Ovary (tissue), 3 donors: Measurements from ENCODE around the gene HPS3.

Experiments
- POLR2A ChIP-seq: fragments of 450-650 bp; IDR thresholded peaks from one replicate; pipeline ENCODE4 v1.6.1; 2017; ENCODE audit warnings: antibody characterized with exemption, mild to moderate bottlenecking, moderate library complexity
- TF ChIP-seq, protein P1 (sequence below), 3 donors: fragments of 450-650 bp in 2 of 3; fragments of 200-600 bp in 1 of 3; IDR thresholded peaks; one replicate each; pipeline versions ENCODE4 v1.5.1 to v1.8.0; 2016 to 2022; ENCODE audit warnings: antibody characterized with exemption in 3 of 3, mild to moderate bottlenecking in 1 of 3
- donor health status: DM: no; HTN: no; CAD: no.

GRCh38 chr3:149115114-149115513 lies 14.3 kb upstream of the HPS3 start:
- TF ChIP-seq, protein P1, sequence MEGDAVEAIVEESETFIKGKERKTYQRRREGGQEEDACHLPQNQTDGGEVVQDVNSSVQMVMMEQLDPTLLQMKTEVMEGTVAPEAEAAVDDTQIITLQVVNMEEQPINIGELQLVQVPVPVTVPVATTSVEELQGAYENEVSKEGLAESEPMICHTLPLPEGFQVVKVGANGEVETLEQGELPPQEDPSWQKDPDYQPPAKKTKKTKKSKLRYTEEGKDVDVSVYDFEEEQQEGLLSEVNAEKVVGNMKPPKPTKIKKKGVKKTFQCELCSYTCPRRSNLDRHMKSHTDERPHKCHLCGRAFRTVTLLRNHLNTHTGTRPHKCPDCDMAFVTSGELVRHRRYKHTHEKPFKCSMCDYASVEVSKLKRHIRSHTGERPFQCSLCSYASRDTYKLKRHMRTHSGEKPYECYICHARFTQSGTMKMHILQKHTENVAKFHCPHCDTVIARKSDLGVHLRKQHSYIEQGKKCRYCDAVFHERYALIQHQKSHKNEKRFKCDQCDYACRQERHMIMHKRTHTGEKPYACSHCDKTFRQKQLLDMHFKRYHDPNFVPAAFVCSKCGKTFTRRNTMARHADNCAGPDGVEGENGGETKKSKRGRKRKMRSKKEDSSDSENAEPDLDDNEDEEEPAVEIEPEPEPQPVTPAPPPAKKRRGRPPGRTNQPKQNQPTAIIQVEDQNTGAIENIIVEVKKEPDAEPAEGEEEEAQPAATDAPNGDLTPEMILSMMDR (IDR thresholded peaks at IDR 0.05) = no peak
- no peak for TF ChIP-seq POLR2A
